Measurements from ENCODE around the gene RAB9B.

DNA sequence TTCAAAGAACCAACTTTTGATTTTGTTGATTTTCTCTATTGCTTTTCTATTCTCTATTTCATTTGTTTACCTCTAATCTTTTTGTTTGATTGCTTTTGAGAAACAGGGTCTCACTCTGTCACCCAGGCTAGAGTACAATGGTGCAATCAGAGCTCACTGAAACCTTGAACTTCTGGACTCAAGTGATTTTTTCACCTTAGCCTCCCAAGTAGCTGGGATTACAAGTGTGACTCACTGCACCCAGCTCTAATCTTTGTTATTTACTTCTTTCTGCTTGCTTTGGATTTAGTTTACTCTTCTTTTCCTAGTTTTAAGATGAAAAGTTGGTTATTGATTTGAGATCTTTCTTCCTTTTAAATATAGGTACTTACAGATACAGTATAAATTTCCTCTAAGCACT, 26.2 kb downstream of the RAB9B start:
- TF ChIP-seq CTCF (IDR thresholded peaks at IDR 0.05) (no peak), POLR2A (IDR thresholded peaks at IDR 0.05) (no peak)
